ENCODE data around the gene SAT2.
"Not testable (repeated sequence)": the region's sequence is repeated elsewhere in the genome, so short reads cannot be mapped to it uniquely, and the experiment has no call there.

Gene SAT2

DNA sequence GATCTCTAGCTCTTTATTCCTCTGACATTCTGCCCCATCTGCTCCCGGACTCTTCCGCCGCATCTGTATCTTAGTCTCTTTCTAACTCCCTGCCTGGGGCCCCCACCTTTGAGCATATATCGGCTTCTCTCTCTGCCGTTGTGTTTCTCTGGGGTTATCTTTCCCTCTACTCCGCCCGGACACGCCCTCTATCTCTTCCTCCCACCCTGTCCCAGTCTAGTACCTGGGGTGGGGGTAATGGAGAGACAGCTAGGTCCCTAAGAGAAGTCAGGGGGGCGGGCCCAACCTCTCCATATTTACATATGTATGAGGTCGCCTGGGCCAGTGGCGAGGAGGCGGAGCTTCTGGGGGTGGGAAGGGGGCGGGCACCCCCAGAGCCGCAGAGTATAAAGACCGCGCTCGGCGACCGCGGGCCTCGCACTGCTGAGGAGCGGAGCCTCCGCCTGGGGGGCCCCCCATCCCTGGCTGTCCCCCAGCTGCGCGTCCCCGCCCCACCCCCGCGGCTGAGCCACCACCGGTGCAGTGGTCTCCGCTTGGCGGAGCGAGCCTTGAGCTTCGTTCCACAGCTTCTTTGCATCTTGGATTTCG lies 23.0 kb upstream of the SAT2 start, which contains the start of gene ATP1B2:
Gene ATP1B2 (plus strand): TSS at position 418 of the 588 bp plus-strand sequence. CDS start 593 bp downstream, outside the sequence.
- FAIRE-seq (no peak), DNase-seq (ENCODE audit: insufficient read length, low spot score) (peak; percentile 98)
- no peak for TF ChIP-seq CTCF (IDR thresholded peaks at IDR 0.05; ENCODE audit: insufficient read depth, missing control alignments)

DNA sequence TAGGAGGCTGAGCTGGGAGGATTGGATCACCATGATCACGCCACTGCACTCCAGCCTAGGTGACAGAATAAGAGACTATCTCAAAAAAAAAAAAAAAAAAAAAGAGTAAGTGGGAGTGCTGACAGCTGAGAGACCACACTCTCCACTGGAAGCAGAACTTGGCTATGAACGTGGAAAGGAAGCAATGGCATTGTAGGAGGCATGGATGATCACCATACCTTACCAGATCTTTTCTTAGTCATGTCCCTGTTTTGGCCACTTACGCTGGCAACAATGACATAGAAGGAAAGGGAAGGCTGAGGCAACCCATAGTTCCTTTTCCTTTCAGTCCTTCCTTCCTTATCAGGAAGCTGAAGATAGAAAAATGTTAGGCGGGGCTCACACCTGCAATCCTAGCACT lies 19.4 kb upstream of the SAT2 start:
- no peak for FAIRE-seq
- no peak for TF ChIP-seq CTCF (IDR thresholded peaks at IDR 0.05; ENCODE audit: insufficient read depth, missing control alignments)
- no peak for DNase-seq (ENCODE audit: insufficient read length, low spot score)

DNA sequence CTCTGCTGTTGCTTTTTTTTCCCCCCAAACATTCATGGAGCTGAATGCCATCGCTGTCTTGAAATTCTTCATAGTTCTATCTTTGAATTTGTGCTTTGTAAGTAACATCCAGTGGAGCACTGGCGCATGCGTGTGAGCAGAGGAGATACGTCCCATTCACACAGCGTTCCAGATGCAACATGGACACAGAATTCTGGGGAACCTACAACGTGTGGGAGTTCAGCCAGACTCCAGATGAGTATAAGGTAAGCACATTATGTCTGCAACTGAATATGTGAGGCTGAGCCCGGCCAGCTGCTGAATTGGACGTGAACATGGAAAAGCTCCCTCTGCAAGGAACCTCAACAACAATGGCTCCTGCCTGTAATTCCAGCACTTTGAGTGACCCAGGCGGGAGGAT lies 18.8 kb upstream of the SAT2 start:
- DNase-seq (ENCODE audit: insufficient read length, low spot score), result no peak
- FAIRE-seq, result no peak
- no peak for TF ChIP-seq CTCF (IDR thresholded peaks at IDR 0.05; ENCODE audit: insufficient read depth, missing control alignments)

DNA sequence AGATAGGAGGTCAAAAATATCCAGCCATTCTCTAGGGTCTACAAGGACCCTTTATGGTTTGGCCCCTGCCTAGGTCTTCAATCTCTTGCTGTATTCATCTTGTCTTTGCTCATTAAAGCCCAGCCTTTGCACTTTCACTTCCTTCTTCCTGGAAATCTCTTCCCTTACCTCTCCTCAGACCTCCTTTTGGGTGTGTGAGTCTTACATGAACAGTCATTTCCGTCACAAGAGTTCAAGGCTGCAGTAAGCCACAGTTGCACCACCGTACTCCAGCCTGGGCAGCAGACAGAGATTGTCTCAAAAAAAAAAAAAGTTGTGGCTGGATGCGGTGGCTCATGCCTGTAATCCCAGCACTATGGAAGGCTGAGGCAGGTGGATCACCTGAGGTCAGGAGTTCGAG lies 17.2 kb upstream of the SAT2 start:
- DNase-seq (ENCODE audit: insufficient read length, low spot score), result no peak
- FAIRE-seq, result no peak
- TF ChIP-seq CTCF (IDR thresholded peaks at IDR 0.05; ENCODE audit: insufficient read depth, missing control alignments), result no peak

- not testable (repeated sequence) for FAIRE-seq; DNase-seq (ENCODE audit: insufficient read length, low spot score)
Observed at GRCh38 chr17:7641635-7642034, 14.0 kb upstream of the SAT2 start.

- DNase-seq (ENCODE audit: insufficient read length, low spot score), result no peak
- no peak for TF ChIP-seq CTCF (IDR thresholded peaks at IDR 0.05; ENCODE audit: insufficient read depth, missing control alignments)
- no peak for FAIRE-seq
Observed at GRCh38 chr17:7640783-7641182, 13.2 kb upstream of the SAT2 start.

DNA sequence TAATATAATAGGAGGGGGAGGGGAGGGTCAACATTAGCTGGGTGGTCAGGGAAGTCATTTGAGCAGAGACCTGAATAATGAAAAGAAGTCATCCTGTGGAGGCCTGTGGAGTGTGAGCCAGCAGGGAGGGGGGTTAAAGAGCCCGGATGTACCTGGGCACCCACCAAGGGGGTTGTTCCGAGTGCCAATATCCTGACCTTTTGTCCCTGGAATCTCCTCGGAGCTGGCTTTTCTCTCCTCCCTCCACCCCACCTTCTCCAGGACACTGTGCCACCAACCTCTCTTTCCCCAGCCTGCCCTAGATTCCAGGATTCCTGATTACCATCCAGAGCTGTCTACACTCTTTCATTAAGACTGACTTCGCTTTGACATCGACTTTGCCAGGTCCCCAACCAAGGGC lies 8.5 kb upstream of the SAT2 start:
- TF ChIP-seq CTCF (IDR thresholded peaks at IDR 0.05; ENCODE audit: insufficient read depth, missing control alignments), result no peak
- FAIRE-seq (no peak), DNase-seq (ENCODE audit: insufficient read length, low spot score) (no peak)

- DNase-seq (ENCODE audit: insufficient read length, low spot score) (peak; percentile 95), FAIRE-seq (no peak)
- TF ChIP-seq CTCF (IDR thresholded peaks at IDR 0.05; ENCODE audit: insufficient read depth, missing control alignments), result peak; percentile 72
Observed at GRCh38 chr17:7634384-7634783, 6.8 kb upstream of the SAT2 start.
